8988T (cell line): ENCODE measurements around the gene ATP13A5.

Source experiments
- DNase-seq: peaks from one replicate; pipeline ENCODE4 v3.0.0; 2011

The ATP13A5 gene, protein sequence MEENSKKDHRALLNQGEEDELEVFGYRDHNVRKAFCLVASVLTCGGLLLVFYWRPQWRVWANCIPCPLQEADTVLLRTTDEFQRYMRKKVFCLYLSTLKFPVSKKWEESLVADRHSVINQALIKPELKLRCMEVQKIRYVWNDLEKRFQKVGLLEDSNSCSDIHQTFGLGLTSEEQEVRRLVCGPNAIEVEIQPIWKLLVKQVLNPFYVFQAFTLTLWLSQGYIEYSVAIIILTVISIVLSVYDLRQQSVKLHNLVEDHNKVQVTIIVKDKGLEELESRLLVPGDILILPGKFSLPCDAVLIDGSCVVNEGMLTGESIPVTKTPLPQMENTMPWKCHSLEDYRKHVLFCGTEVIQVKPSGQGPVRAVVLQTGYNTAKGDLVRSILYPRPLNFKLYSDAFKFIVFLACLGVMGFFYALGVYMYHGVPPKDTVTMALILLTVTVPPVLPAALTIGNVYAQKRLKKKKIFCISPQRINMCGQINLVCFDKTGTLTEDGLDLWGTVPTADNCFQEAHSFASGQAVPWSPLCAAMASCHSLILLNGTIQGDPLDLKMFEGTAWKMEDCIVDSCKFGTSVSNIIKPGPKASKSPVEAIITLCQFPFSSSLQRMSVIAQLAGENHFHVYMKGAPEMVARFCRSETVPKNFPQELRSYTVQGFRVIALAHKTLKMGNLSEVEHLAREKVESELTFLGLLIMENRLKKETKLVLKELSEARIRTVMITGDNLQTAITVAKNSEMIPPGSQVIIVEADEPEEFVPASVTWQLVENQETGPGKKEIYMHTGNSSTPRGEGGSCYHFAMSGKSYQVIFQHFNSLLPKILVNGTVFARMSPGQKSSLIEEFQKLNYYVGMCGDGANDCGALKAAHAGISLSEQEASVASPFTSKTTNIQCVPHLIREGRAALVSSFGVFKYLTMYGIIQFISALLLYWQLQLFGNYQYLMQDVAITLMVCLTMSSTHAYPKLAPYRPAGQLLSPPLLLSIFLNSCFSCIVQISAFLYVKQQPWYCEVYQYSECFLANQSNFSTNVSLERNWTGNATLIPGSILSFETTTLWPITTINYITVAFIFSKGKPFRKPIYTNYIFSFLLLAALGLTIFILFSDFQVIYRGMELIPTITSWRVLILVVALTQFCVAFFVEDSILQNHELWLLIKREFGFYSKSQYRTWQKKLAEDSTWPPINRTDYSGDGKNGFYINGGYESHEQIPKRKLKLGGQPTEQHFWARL

DNA sequence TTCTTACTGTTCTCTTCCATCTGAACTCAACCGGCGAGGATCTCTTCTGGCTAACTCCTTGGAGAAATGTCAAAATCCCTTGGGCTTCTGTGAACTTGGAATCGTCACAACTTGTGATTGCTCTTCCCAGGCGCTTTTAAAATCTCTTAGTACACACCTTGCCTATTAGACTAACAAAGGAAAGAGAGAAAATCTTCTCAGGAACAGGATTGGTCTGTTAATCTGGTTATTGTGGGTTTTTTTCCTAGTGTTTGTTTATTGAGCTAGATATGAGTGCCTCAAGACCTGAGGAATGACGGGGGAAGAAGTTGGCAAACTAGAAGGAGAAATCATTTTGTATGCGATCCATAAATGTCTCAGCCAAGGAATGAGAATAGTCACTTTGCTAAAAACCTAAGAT, at the start of gene ATP13A5:
Gene ATP13A5, minus strand, starts transcription at position 48 of the 400 bp plus-strand sequence. Its CDS starts 28 bp downstream, at position 20.
- no peak for DNase-seq

GRCh38 chr3:193418576-193419373, 40.2 kb upstream of the ATP13A5 start:
- no peak for DNase-seq

DNA sequence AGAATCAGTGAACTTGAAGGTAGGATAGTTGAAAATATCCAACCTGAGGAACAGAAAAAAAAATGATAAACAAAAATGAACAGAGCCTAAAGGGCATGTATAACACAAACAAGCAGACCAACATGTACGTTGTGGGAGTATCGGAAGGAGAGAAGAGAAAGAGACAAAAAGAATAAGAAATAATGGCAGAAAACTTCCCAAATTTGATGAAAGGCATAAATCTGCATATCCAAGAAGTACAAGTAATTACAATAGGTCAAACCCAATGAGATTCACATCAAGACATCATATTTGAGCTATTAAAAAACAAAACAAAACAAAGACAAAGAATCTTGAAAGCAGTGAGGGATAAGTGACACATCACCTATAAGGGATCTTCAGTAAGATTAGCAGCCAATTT, 38.1 kb upstream of the ATP13A5 start:
- DNase-seq, result no peak

DNA sequence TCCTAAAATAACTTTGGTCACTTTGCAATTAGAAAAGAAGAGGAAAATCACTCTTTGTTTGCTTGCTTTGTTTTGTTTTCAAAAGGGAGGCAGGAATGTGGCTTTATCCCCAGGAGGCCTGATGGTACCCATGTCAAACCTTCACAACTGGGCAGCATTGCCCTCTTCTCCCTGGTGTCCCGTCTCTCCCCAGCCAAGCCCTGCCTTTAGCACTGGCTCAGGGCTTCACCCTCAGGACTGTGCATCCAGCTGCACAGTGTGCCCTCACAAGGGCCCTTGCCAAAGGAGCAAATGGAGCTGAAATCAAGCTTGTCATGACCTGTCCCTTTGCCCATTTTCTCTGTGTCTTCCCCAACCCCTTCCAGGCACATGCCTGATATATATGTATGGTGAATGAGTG, 29.1 kb upstream of the ATP13A5 start:
- no peak for DNase-seq

GRCh38 chr3:193407112-193407511, 28.6 kb upstream of the ATP13A5 start:
- no peak for DNase-seq

- DNase-seq, result no peak
Measured at GRCh38 chr3:193403307-193403706, 24.8 kb upstream of the ATP13A5 start.

- no peak for DNase-seq
Measured at GRCh38 chr3:193400304-193400703, 21.8 kb upstream of the ATP13A5 start.

DNA sequence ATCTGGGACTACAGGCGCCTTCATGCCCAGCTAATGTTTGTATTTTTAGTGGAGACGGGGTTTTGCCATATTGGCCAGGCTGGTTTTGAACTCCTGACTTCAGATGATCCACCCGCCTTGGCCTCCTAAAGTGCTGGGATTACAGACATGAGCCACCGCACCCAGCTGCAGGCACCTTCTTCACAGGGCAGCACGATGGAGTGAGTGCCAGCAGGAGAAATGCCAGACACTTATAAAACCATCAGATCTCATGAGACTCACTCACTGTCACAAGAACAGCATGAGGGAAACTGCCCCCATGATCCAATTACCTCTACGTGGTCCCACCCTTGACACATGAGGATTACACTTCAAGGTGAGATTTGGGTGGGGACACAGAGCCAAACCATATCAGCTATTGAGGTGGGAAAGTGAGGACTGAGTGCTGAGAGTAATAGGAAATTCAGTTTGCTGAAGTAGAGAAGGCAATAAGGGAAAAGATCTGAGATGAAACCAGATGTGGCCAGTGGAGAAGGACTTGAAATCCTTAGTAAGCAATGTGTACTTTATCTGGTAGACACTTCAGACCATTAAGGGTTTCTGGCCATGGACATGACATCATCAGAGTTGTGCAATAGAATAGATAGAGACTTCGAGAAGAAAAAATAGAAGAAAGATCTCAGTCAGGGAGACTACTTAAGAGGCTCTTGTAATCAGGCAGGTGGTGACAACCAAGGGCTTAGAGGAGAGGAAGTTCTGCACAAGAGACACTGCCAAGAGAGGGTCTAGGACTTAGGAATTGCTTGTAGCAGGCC, 18.1 kb upstream of the ATP13A5 start:
- DNase-seq, result no peak

GRCh38 chr3:193391902-193392301, 13.3 kb upstream of the ATP13A5 start:
- no peak for DNase-seq

GRCh38 chr3:193389335-193389734, 10.8 kb upstream of the ATP13A5 start:
- DNase-seq, result no peak

DNA sequence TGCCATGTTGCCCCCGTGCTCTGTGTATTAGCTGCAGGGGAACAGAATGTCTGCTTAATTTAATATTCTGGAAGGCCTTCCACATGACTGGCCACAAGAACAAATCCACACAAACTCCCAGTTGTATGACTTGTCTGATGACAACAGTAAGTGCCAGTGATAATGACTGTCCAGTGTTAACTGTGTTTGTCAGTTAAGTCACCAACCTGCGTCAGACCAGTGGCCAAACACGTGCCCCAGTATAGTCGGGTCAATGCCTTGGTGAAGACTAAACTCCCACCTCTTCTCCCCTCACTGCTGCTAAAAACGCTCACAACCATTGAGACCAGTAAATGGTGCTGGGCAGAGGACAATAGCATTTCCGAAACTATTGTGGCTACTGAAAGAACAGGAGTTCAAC, 9.8 kb upstream of the ATP13A5 start:
- DNase-seq, result no peak

- no peak for DNase-seq
Measured at GRCh38 chr3:193387596-193387995, 9.0 kb upstream of the ATP13A5 start.

DNA sequence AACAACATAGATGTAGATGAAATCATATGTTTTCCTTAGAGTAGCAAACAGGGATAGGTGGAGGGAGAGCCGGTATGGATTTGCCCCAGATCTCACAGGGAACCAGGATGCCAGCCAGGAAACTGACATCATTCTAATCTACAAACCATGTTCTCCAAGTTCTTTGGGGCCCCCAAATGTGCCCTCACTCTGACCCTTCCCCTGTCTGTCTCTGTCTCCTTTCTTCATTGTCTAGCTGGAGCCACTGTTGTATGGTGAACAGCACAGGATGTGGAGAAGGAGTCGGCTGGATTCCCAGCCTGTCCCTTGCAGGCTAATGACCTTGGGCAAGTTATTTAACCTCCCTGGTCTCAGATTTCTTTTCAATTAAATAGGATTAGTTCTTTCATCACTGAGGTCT, 962 bp downstream of the ATP13A5 start:
- DNase-seq, result no peak

DNA sequence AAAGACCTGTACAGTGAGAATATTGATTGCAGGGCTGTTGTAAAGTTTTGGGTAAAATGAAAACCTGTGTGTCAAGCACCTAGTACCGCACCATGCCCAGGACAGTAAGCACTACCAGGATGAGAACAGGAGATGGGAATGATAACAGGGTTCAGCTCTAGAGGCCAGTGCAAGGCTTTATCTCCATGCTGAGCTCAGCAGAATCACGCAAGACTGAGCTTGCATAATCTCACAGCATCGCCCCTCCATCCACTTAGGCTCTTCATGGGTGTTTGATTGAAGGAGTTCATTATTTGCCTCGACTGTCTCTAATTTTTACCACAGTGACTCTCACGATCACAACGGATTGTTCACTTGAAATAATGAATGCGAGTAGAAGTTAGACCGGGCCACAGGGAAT, 2.9 kb downstream of the ATP13A5 start:
- no peak for DNase-seq

DNA sequence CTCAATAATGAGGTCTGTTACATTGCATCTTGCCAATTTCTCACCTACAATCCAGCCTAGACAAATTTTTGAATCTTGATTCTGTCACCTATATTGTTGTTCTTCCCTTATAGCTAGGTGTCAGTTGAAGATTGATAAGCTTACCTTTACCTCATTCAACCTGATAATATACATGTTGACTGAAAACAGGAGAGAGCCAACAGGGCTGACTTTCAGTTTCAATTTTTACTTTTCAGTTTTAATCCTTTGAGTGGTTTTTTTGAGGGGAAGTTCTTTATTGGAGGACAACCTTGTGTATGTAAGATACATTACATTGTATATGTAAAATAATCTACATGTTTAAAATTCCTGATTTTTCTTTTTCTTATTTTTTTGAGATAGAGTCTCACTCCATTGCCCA, 5.8 kb downstream of the ATP13A5 start:
- no peak for DNase-seq

GRCh38 chr3:193367868-193368267, 10.7 kb downstream of the ATP13A5 start:
- DNase-seq, result no peak

GRCh38 chr3:193357291-193357690, 21.3 kb downstream of the ATP13A5 start:
- DNase-seq, result no peak

DNA sequence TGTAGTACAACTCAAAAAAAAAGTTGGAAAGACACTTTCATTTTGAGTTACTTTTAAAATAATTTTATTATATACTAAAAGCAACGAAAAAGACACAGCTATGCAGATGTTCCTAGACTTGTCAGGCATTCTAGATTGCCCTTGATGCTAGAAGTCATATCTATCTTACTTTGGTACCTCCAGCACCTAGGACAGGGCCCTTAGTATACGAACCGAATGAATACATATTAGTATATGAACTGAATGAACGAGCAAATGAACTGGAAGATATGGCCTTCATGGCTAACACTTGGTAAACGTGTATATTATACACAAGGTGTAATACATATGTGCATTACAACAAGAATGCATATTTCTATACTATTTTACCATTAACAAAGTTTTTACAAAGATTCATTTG, 24.1 kb downstream of the ATP13A5 start:
- no peak for DNase-seq

GRCh38 chr3:193350744-193351143, 27.8 kb downstream of the ATP13A5 start:
- DNase-seq, result no peak

- no peak for DNase-seq
Measured at GRCh38 chr3:193348686-193349085, 29.9 kb downstream of the ATP13A5 start.
